ENCODE measurements around the gene TSPAN13.
"Not testable (repeated sequence)": the region's sequence is repeated elsewhere in the genome, so short reads cannot be mapped to it uniquely, and the experiment has no call there.

TSPAN13 gene

GRCh38 chr7:16741676-16742075 is 11.9 kb upstream of the TSPAN13 start:
- no peak for FAIRE-seq

- FAIRE-seq: no peak
These were observed 11.0 kb upstream of the TSPAN13 start for GRCh38 chr7:16742547-16742946.

GRCh38 chr7:16743236-16743635 is 10.3 kb upstream of the TSPAN13 start:
- FAIRE-seq: no peak

GRCh38 chr7:16744518-16745250 is 8.9 kb upstream of the TSPAN13 start:
- FAIRE-seq: no peak

- FAIRE-seq: no peak
These were observed 7.9 kb upstream of the TSPAN13 start for GRCh38 chr7:16745645-16746044.

GRCh38 chr7:16747102-16747501 is 6.5 kb upstream of the TSPAN13 start:
- no peak for FAIRE-seq

- no peak for FAIRE-seq
These were observed 639 bp downstream of the TSPAN13 start for GRCh38 chr7:16753932-16754855.

GRCh38 chr7:16754856-16755317 is 1.3 kb downstream of the TSPAN13 start:
- no peak for FAIRE-seq

GRCh38 chr7:16755397-16755796 is 1.8 kb downstream of the TSPAN13 start:
- no peak for FAIRE-seq

- FAIRE-seq: no peak
These were observed 4.5 kb downstream of the TSPAN13 start for GRCh38 chr7:16758036-16758435.

GRCh38 chr7:16758631-16759611 is 5.4 kb downstream of the TSPAN13 start:
- FAIRE-seq: no peak

GRCh38 chr7:16759840-16760239 is 6.3 kb downstream of the TSPAN13 start:
- no peak for FAIRE-seq

- no peak for FAIRE-seq
These were observed 8.6 kb downstream of the TSPAN13 start for GRCh38 chr7:16762177-16762576.

GRCh38 chr7:16764942-16765341 is 11.4 kb downstream of the TSPAN13 start:
- no peak for FAIRE-seq

GRCh38 chr7:16765436-16765859 is 11.9 kb downstream of the TSPAN13 start:
- no peak for FAIRE-seq

GRCh38 chr7:16769994-16770393 is 16.4 kb downstream of the TSPAN13 start:
- not testable (repeated sequence) for FAIRE-seq

GRCh38 chr7:16770657-16771329 is 17.2 kb downstream of the TSPAN13 start:
- no peak for FAIRE-seq

GRCh38 chr7:16773326-16773725 is 19.8 kb downstream of the TSPAN13 start:
- FAIRE-seq: no peak

GRCh38 chr7:16773884-16774283 is 20.3 kb downstream of the TSPAN13 start:
- no peak for FAIRE-seq

- no peak for FAIRE-seq
These were observed 20.7 kb downstream of the TSPAN13 start for GRCh38 chr7:16774294-16774693.

GRCh38 chr7:16774986-16775385 is 21.4 kb downstream of the TSPAN13 start:
- FAIRE-seq: no peak

- FAIRE-seq: no peak
These were observed 22.5 kb downstream of the TSPAN13 start for GRCh38 chr7:16776053-16776452.

Measured in endometrium (tissue), 2 donors.